HG03039 (cell line): ENCODE measurements around the gene ABCD1.

Experiments
- ATAC-seq: cut with Tn5 transposase; IDR thresholded peaks from one replicate; pipeline ENCODE4 v1.9.1; 2021; ENCODE audit warnings: mild to moderate bottlenecking, moderate library complexity; ENCODE audit not compliant: unreplicated experiment

The ABCD1 gene

GRCh38 chrX:153750127-153750774, 25.6 kb downstream of the ABCD1 start:
- no peak for ATAC-seq

GRCh38 chrX:153755136-153755535, 30.5 kb downstream of the ABCD1 start:
- ATAC-seq = no peak

GRCh38 chrX:153761863-153762262, 37.2 kb downstream of the ABCD1 start:
- no peak for ATAC-seq

GRCh38 chrX:153762626-153763173, 38.0 kb downstream of the ABCD1 start:
- ATAC-seq = no peak

- no peak for ATAC-seq
These were observed 38.8 kb downstream of the ABCD1 start for GRCh38 chrX:153763298-153763932.

GRCh38 chrX:153763989-153764755, 39.5 kb downstream of the ABCD1 start, which contains the start of gene PLXNB3:
TSS of gene PLXNB3 (plus strand) at chrX:153764249. CDS start at chrX:153765536, 1,287 bp downstream.
- no peak for ATAC-seq

GRCh38 chrX:153764786-153765137, 40.1 kb downstream of the ABCD1 start:
- no peak for ATAC-seq

- no peak for ATAC-seq
These were observed 40.8 kb downstream of the ABCD1 start for GRCh38 chrX:153765138-153766079.

GRCh38 chrX:153766098-153766817, 41.6 kb downstream of the ABCD1 start:
- ATAC-seq = no peak

GRCh38 chrX:153766871-153767673, 42.4 kb downstream of the ABCD1 start:
- ATAC-seq = no peak

GRCh38 chrX:153767674-153768055, 43.0 kb downstream of the ABCD1 start:
- no peak for ATAC-seq

- ATAC-seq = no peak
These were observed 43.9 kb downstream of the ABCD1 start for GRCh38 chrX:153768311-153769157.

- ATAC-seq = no peak
These were observed 44.7 kb downstream of the ABCD1 start for GRCh38 chrX:153769158-153769864.

- ATAC-seq = no peak
These were observed 45.4 kb downstream of the ABCD1 start for GRCh38 chrX:153769865-153770600.

- no peak for ATAC-seq
These were observed 46.2 kb downstream of the ABCD1 start for GRCh38 chrX:153770601-153771414.
